Astrocyte (in vitro differentiated cells and primary cell): Measurements from ENCODE around the gene SLFN5. TPM values are rescaled to one million over a fixed set of nuclear protein-coding genes. Genes with fewer than 3 reads are reported as not detected.

ENCODE experiments used
- DNase-seq: peaks from one replicate; pipeline ENCODE4 v3.0.0-alpha.2; 2010; ENCODE audit warnings: low read depth
- FAIRE-seq: peaks from 2 replicates; lab custom pipeline; 2011; peaks lifted over from hg19 to GRCh38; lab: Jason Lieb, UNC
- H2AFZ ChIP-seq: 2 replicates; pipeline ENCODE4 v1.6.0; 2012; ENCODE audit warnings: low read depth, low read length, inconsistent platforms
- H3K27ac ChIP-seq: 2 replicates; pipeline ENCODE4 v1.5.1; 2011; ENCODE audit warnings: low read depth, low read length, inconsistent platforms
- H3K27me3 ChIP-seq: 2 replicates; pipeline ENCODE4 v1.6.0; 2011; ENCODE audit warnings: low read length, inconsistent platforms; ENCODE audit not compliant: insufficient read depth
- H3K36me3 ChIP-seq: 2 replicates; pipeline ENCODE4 v1.5.1; 2011; ENCODE audit warnings: low read length, inconsistent platforms; ENCODE audit not compliant: insufficient read depth
- H3K4me1 ChIP-seq: 2 replicates; pipeline ENCODE4 v1.5.1; 2011; ENCODE audit warnings: low read length, inconsistent platforms; ENCODE audit not compliant: insufficient read depth
- H3K4me2 ChIP-seq: 2 replicates; pipeline ENCODE4 v1.6.0; 2012; ENCODE audit warnings: low read length, inconsistent platforms
- H3K4me3 ChIP-seq: 2 replicates; pipeline ENCODE4 v1.5.1; 2011; ENCODE audit warnings: low read depth, mild to moderate bottlenecking, low read length, inconsistent platforms; ENCODE audit not compliant: insufficient read depth
- H3K79me2 ChIP-seq: 2 replicates; pipeline ENCODE4 v1.6.0; 2012; ENCODE audit warnings: mild to moderate bottlenecking, low read length, inconsistent platforms; ENCODE audit not compliant: insufficient read depth
- H3K9ac ChIP-seq: 2 replicates; pipeline ENCODE4 v1.6.0; 2012; ENCODE audit warnings: mild to moderate bottlenecking, low read length, inconsistent platforms
- H3K9me3 ChIP-seq: 2 replicates; pipeline ENCODE4 v1.5.1; 2012; ENCODE audit warnings: low read depth, mild to moderate bottlenecking, low read length, inconsistent platforms; ENCODE audit not compliant: insufficient read depth
- H4K20me1 ChIP-seq: 2 replicates; pipeline ENCODE4 v1.6.0; 2012; ENCODE audit warnings: low read length, inconsistent platforms; ENCODE audit not compliant: insufficient read depth
- H3K27ac Mint-ChIP-seq: one replicate; pipeline ENCODE4 v1.8.0; 2021; ENCODE audit warnings: mild to moderate bottlenecking, mixed read lengths; ENCODE audit not compliant: unreplicated experiment
- H3K27me3 Mint-ChIP-seq: one replicate; pipeline ENCODE4 v1.8.0; 2021; ENCODE audit warnings: low read depth, mixed read lengths; ENCODE audit not compliant: unreplicated experiment
- H3K36me3 Mint-ChIP-seq: one replicate; pipeline ENCODE4 v1.8.0; 2021; ENCODE audit warnings: low read depth, mixed read lengths; ENCODE audit not compliant: unreplicated experiment
- H3K4me1 Mint-ChIP-seq: one replicate; pipeline ENCODE4 v1.8.0; 2021; ENCODE audit warnings: low read depth, mixed read lengths; ENCODE audit not compliant: unreplicated experiment
- H3K4me3 Mint-ChIP-seq: one replicate; pipeline ENCODE4 v1.8.0; 2021; ENCODE audit warnings: mild to moderate bottlenecking, moderate library complexity, mixed read lengths; ENCODE audit not compliant: unreplicated experiment
- H3K9me3 Mint-ChIP-seq: one replicate; pipeline ENCODE4 v1.8.0; 2021; ENCODE audit warnings: mild to moderate bottlenecking, mixed read lengths; ENCODE audit not compliant: unreplicated experiment
- CTCF ChIP-seq: IDR thresholded peaks from 2 replicates; pipeline ENCODE4 v1.5.1; 2011; ENCODE audit warnings: low read depth, mild to moderate bottlenecking, inconsistent platforms, low read length, moderate library complexity; ENCODE audit not compliant: insufficient read depth
- EZH2 ChIP-seq: IDR thresholded peaks from 2 replicates; pipeline ENCODE4 v1.6.1; 2012; ENCODE audit warnings: mild to moderate bottlenecking, low read length, inconsistent platforms; ENCODE audit not compliant: insufficient read depth
- total RNA-seq: library from RNA; stranded (reverse); gene quantifications from 2 replicates; pipeline ENCODE4 v1.2.1, GENCODE V29; 2021

SLFN5 gene
- total RNA-seq, 1 donor from 2014 or later: 108 TPM

DNA sequence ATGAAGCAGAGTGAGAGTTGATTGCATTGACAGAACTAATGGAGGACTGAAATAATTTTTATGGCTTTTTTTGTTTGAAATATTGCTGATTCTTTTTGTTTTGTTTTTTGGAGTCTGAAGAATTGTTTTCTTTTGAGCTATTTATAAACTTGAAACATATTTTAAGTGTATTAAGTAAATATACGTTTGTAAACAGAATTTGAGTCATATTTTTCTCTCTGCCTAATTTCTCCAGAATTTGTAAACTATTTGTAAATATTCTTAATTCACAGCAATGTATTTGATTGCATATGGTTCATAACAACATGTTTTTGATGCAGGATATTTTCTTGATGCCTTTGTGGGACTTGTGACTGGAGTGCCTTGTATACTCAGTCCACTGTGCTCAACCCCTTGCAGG is 79.9 kb downstream of the SLFN5 start:
- Histone ChIP-seq H2AFZ (no peak overlapping the region), H3K9me3 (peaks cover 3% of the 10 kb centered on the region), H4K20me1 (no peaks in the 10 kb centered on the region), H3K79me2 (no peaks in the 10 kb centered on the region), H3K9ac (no peak overlapping the region), H3K27me3 (peaks cover 3% of the 10 kb centered on the region), H3K4me1 (no peaks in the 10 kb centered on the region), H3K4me3 (no peak overlapping the region), H3K4me2 (no peak overlapping the region), H3K27ac (no peak overlapping the region), H3K36me3 (no peaks in the 10 kb centered on the region)
- Mint-ChIP-seq H3K4me1 (no peaks in the 10 kb centered on the region), H3K27me3 (peaks cover 18% of the 10 kb centered on the region), H3K36me3 (no peaks in the 10 kb centered on the region), H3K27ac (no peak overlapping the region), H3K9me3 (peaks cover 13% of the 10 kb centered on the region), H3K4me3 (no peak overlapping the region)
- DNase-seq (no peak), FAIRE-seq (no peak)
- TF ChIP-seq EZH2: no peak
- no peak for TF ChIP-seq CTCF

Other genes starting within 250 kb of the SLFN5 start
- 9.5 and 11.1 TPM in 2 replicates for gene RFFL, start 179.4 kb upstream of the SLFN5 start, total RNA-seq
- 12.4 and 14.0 TPM in 2 replicates for gene RAD51D, start 123.2 kb upstream of the SLFN5 start, total RNA-seq
- not detected in 2 replicates for gene FNDC8, start 121.5 kb upstream of the SLFN5 start, total RNA-seq
- 18.1 and 19.8 TPM in 2 replicates for gene NLE1, start 100.8 kb upstream of the SLFN5 start, total RNA-seq
- gene UNC45B, start 95.3 kb upstream of the SLFN5 start, total RNA-seq: 0.05 TPM in 1 of 2 replicates, not detected in the other
- not detected in 2 replicates for gene SLC35G3, start 48.7 kb upstream of the SLFN5 start, total RNA-seq
- gene SLFN11, start 130.5 kb downstream of the SLFN5 start, total RNA-seq: 0.25 and 0.75 TPM in 2 replicates
- 39.3 and 52.5 TPM in 2 replicates for gene SLFN12, start 189.4 kb downstream of the SLFN5 start, total RNA-seq
- gene SLFN13, start 205.7 kb downstream of the SLFN5 start, total RNA-seq: 1.5 and 2.7 TPM in 2 replicates